GM12891 (cell line): Measurements from ENCODE around the gene RWDD1.

ENCODE experiments used
- POLR2A ChIP-seq: IDR thresholded peaks from 2 replicates; pipeline ENCODE4 v1.6.1; 2011; ENCODE audit warnings: low read depth, low read length, control low read depth
- POLR2AphosphoS5 ChIP-seq: IDR thresholded peaks from 2 replicates; pipeline ENCODE4 v1.6.1; 2011; ENCODE audit warnings: low read depth, low read length, control low read depth
- TAF1 ChIP-seq: IDR thresholded peaks from 2 replicates; pipeline ENCODE4 v1.6.1; 2011; ENCODE audit warnings: low read depth, low read length, control low read depth

DNA sequence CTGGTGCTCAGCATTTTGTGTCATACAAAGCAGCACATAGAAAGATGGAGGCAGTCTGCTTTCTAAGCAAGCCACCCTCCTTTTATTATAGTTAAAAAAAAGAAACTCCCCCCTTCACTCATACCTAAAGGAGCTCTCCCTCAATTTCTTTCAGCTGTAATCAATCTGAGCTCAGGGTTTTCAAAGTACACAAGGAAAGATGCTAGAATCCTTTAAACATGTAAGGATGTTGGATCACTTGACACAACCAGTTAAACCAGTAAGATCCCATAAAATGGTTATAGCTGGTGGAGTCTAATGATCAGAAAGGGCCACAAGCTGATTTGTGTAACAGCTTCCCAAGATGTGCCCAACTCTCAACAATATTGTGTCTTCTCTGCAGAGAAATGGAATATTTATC lies 17.9 kb upstream of the RWDD1 start, which contains the start of gene CALHM4:
- no peak for TF ChIP-seq POLR2A
- no peak for TF ChIP-seq POLR2AphosphoS5
- no peak for TF ChIP-seq TAF1
